ENCODE results near the gene ASPM.

- TF ChIP-seq, protein P1, sequence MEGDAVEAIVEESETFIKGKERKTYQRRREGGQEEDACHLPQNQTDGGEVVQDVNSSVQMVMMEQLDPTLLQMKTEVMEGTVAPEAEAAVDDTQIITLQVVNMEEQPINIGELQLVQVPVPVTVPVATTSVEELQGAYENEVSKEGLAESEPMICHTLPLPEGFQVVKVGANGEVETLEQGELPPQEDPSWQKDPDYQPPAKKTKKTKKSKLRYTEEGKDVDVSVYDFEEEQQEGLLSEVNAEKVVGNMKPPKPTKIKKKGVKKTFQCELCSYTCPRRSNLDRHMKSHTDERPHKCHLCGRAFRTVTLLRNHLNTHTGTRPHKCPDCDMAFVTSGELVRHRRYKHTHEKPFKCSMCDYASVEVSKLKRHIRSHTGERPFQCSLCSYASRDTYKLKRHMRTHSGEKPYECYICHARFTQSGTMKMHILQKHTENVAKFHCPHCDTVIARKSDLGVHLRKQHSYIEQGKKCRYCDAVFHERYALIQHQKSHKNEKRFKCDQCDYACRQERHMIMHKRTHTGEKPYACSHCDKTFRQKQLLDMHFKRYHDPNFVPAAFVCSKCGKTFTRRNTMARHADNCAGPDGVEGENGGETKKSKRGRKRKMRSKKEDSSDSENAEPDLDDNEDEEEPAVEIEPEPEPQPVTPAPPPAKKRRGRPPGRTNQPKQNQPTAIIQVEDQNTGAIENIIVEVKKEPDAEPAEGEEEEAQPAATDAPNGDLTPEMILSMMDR (IDR thresholded peaks at IDR 0.05): no peak
- no peak for TF ChIP-seq EP300 (IDR thresholded peaks at IDR 0.05)
- no peak for TF ChIP-seq E2F6 (IDR thresholded peaks at IDR 0.05; ENCODE audit: borderline replicate concordance, low read depth)
- no peak for TF ChIP-seq POLR2A (IDR thresholded peaks at IDR 0.05; ENCODE audit: low read length)
- TF ChIP-seq PBX3 (IDR thresholded peaks at IDR 0.05): no peak
- TF ChIP-seq, protein P2, sequence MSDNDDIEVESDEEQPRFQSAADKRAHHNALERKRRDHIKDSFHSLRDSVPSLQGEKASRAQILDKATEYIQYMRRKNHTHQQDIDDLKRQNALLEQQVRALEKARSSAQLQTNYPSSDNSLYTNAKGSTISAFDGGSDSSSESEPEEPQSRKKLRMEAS (IDR thresholded peaks at IDR 0.05): no peak
- no peak for TF ChIP-seq ZC3H11A (IDR thresholded peaks at IDR 0.05)
- TF ChIP-seq CEBPB (IDR thresholded peaks at IDR 0.05): no peak
Measured at GRCh38 chr1:197080323-197080722, 66.1 kb downstream of the ASPM start.
